ENCODE measurements around the gene PDZRN4. TPM values are rescaled to one million over a fixed set of nuclear protein-coding genes. Genes with fewer than 3 reads are reported as not detected.

PDZRN4 gene
- total RNA-seq, 2 experiments from 2014 or later, result not detected

DNA sequence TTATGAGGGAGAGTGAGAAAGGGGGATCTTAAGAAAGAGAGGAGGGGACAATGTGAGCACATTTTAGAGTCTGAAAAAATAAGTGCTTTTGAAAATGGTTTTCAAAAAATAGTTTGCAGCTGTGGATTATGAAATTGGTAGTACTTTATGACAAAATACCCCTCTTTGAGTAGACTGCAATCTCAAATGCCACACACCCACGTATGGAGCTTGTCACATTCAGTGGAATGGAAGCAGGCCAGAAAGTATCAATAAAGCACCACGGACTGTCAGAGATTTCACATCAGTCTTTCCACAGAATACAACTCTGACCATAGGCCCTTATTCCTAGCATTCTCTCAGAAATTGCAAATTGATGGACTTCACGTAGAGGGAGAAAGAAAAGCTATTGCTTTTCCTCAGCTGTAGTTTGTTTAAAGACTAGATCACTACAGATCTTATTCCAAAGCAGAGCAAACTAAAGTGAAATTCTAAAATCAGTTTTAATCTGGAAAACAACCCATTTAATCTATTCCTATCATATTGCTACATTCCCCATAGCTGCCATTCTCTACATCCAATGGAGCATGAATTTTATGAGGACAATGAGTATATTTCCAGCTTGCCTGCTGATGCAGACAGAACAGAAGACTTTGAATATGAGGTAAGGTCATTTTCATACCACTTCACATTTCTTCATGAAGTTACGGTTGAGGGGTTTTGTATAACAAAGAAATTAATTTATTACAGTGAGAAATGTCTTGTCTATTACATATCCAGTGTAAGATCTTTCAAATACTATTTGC, 321.3 kb downstream of the PDZRN4 start:
- no peaks in the 10 kb centered on the region for H3K36me3 Mint-ChIP-seq (ENCODE audit: low read depth)
- ATAC-seq, result no peak
- POLR2A ChIA-PET, result no interaction called here
- CTCF ChIA-PET, result no interaction called here
- H3K4me3 Mint-ChIP-seq, result no peak overlapping the region
- H3K27me3 Mint-ChIP-seq (ENCODE audit: low read depth), result no peaks in the 10 kb centered on the region
- no peaks in the 10 kb centered on the region for H3K4me1 Mint-ChIP-seq (ENCODE audit: low read depth)
- H3K27ac Mint-ChIP-seq, result no peak overlapping the region
- DNase-seq, result no peak
- H3K9me3 Mint-ChIP-seq (ENCODE audit: insufficient read depth), result no peaks in the 10 kb centered on the region

DNA sequence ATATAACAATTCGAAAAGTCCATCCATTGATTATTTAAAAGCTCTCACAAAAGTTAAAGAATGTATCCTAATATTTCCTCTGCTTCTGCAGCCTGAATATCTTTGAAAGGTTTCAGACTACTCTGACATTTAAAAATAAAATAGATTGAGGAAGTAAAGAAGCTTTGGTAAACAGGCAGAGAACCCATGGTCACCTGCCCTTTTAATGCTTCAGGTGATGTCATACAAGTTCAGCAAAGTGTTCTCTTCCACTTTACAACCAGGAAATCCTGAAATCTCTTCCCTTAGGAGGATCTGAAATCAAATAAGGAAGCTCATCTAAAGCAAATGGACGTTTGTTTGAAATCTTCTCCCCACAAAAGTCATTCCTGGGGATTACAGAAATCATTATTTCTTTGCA, 322.4 kb downstream of the PDZRN4 start:
- Mint-ChIP-seq H3K4me1 (ENCODE audit: low read depth) (no peaks in the 10 kb centered on the region), H3K27ac (no peak overlapping the region), H3K27me3 (ENCODE audit: low read depth) (no peaks in the 10 kb centered on the region), H3K36me3 (ENCODE audit: low read depth) (no peaks in the 10 kb centered on the region), H3K4me3 (no peak overlapping the region), H3K9me3 (ENCODE audit: insufficient read depth) (no peaks in the 10 kb centered on the region)
- CTCF ChIA-PET, result no interaction called here
- DNase-seq, result no peak
- POLR2A ChIA-PET, result no interaction called here
- no peak for ATAC-seq

DNA sequence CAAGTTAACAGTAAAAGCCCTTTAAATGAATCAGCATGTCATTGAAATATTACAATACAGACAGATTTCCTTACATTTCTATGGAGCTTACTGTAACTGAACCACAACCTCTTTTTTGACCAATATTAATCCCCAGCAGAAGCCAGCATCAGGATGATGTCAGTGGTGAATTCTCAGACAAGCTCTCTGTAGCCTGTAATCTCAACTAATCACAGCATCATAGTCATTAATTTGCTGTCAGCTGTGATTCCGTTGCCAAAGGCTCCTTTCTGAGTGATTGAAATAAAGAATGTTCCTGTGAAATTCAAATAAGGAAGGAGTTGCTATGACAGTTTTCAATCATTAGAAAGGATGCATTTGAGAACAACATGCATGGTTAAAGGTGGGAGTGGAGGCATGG, 323.1 kb downstream of the PDZRN4 start:
- Mint-ChIP-seq H3K9me3 (ENCODE audit: insufficient read depth) (no peaks in the 10 kb centered on the region), H3K27ac (no peak overlapping the region), H3K36me3 (ENCODE audit: low read depth) (no peaks in the 10 kb centered on the region), H3K4me1 (ENCODE audit: low read depth) (no peaks in the 10 kb centered on the region), H3K4me3 (no peak overlapping the region), H3K27me3 (ENCODE audit: low read depth) (no peaks in the 10 kb centered on the region)
- ATAC-seq, result no peak
- CTCF ChIA-PET, result no interaction called here
- POLR2A ChIA-PET, result no interaction called here
- no peak for DNase-seq

DNA sequence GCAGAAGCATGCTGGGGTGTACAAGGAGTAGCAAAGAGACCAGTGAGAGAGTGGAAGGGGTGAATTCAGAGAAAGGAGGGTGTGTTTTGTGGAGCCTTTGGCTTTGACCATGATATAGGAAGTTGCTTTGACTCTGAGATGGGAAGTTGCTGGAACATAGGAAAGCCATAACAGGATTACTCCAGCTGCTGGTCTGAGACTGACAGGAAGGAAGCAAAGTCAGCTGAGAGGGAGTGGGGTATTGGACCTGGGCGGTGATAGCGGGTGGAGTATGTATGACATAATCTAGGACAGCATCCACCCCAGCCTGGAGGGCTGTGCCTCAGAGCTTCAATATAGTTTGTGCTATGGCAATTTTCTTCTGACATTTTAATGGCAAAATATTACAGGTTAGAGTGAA, 324.4 kb downstream of the PDZRN4 start:
- no peak for DNase-seq
- H3K27me3 Mint-ChIP-seq (ENCODE audit: low read depth), result no peaks in the 10 kb centered on the region
- H3K36me3 Mint-ChIP-seq (ENCODE audit: low read depth), result no peaks in the 10 kb centered on the region
- POLR2A ChIA-PET, result no interaction called here
- no peak overlapping the region for H3K27ac Mint-ChIP-seq
- H3K4me1 Mint-ChIP-seq (ENCODE audit: low read depth), result no peaks in the 10 kb centered on the region
- CTCF ChIA-PET, result no interaction called here
- ATAC-seq, result no peak
- no peak overlapping the region for H3K4me3 Mint-ChIP-seq
- H3K9me3 Mint-ChIP-seq (ENCODE audit: insufficient read depth), result no peaks in the 10 kb centered on the region

DNA sequence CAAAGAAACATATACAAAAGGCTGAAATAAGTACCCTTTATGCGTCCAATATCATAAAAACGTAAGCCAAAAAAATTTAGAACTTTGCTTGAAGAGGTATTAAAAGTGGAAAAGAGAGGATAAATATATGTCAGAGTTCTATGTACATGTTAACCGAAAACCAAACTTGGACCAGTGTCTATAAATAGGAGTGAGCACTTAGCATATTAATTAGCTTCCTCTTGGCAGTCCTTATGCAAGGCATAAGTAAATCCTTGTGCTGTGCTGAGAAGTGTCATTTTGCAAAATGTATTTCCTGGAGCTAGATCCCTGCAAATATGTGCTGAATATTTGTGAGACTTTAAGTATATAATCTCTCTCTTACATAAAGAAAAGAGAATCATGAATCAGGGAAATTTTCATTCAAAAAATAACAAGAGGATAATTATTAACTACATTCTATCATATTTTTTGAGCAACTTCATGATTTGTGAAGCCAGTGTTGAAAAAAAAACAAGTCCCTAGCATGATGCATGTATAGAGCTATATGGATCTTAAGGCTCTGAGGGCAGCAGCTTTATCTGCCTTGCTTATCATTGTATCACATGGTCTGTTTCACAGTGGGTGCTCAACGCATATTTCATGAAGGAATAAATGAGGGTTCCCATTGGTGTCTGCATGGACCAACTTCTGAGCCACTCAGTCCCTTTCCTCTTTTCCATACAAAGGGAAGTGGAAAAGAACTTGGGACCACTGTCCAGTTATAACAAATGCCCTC, 326.1 kb downstream of the PDZRN4 start:
- ATAC-seq (no peak), DNase-seq (no peak)
- H3K27me3 Mint-ChIP-seq (ENCODE audit: low read depth), result no peaks in the 10 kb centered on the region
- H3K9me3 Mint-ChIP-seq (ENCODE audit: insufficient read depth), result no peaks in the 10 kb centered on the region
- H3K4me1 Mint-ChIP-seq (ENCODE audit: low read depth), result no peaks in the 10 kb centered on the region
- POLR2A ChIA-PET, result no interaction called here
- H3K27ac Mint-ChIP-seq, result no peak overlapping the region
- H3K4me3 Mint-ChIP-seq, result no peak overlapping the region
- CTCF ChIA-PET, result no interaction called here
- H3K36me3 Mint-ChIP-seq (ENCODE audit: low read depth), result no peaks in the 10 kb centered on the region

DNA sequence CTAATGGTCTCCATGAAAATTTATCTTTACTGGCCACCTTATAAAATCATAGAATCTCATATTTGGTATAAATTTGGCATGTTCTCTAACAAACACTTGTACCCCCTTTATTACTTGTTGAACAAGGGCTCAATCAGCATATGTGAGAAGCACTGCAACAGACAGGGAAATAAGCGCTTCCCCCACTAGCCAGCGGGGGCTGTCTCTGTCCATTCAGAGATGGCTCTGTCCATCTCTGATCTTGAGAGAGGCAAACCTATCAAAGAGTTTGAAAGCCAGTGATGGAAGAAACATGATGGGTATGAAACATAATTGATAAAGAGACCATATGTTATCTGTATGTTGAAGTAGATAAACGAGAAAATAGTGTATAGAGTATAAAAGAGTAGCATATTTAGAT, 326.8 kb downstream of the PDZRN4 start:
- Mint-ChIP-seq H3K36me3 (ENCODE audit: low read depth) (no peaks in the 10 kb centered on the region), H3K4me1 (ENCODE audit: low read depth) (no peaks in the 10 kb centered on the region), H3K27me3 (ENCODE audit: low read depth) (no peaks in the 10 kb centered on the region), H3K4me3 (no peak overlapping the region), H3K9me3 (ENCODE audit: insufficient read depth) (no peaks in the 10 kb centered on the region), H3K27ac (no peak overlapping the region)
- ATAC-seq, result no peak
- ChIA-PET POLR2A (no interaction called here), CTCF (no interaction called here)
- no peak for DNase-seq

DNA sequence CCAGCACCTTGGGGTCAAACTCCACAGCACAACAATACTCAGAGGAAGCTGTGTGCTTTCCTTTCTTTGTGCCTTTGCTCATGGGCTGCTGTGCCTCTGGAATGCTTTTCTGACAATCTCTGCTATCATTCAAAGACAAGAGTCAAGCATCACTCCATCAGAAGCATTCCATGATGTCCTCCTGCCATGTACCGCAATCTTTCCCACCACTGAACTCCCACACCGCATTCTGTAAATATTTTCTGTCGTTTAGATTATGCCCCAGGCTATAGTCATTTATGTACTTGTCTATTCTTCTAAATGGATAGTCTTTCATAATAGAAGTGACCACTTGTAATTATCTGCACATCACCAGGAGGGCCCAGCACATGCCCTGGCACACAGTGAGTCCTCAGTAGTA, 327.8 kb downstream of the PDZRN4 start:
- Mint-ChIP-seq H3K4me3 (no peak overlapping the region), H3K27me3 (ENCODE audit: low read depth) (no peaks in the 10 kb centered on the region), H3K27ac (no peak overlapping the region), H3K9me3 (ENCODE audit: insufficient read depth) (no peaks in the 10 kb centered on the region), H3K36me3 (ENCODE audit: low read depth) (no peaks in the 10 kb centered on the region), H3K4me1 (ENCODE audit: low read depth) (no peaks in the 10 kb centered on the region)
- DNase-seq (no peak), ATAC-seq (no peak)
- POLR2A ChIA-PET, result no interaction called here
- CTCF ChIA-PET, result no interaction called here

DNA sequence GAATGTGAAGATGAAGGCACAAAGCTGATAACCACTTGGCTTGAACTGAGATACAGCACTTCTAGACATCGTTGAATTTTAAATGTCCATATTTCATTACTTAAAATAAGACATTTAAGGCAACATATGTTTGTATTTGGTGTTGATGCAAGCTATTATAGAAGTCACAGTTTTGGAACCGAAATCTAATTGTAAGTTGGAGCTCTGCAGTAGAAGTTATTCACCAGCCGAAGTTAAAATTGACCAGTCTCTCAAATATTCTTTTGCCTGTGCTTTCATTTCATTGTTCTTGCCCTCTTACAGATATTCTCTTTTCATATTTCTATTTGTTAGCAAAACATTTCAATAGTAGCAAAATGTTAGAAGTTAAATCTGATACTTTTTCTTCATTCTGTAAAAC, 332.7 kb downstream of the PDZRN4 start:
- peaks cover 4% of the 10 kb centered on the region for H3K4me1 Mint-ChIP-seq (ENCODE audit: low read depth)
- ATAC-seq (no peak), DNase-seq (no peak)
- H3K4me3 Mint-ChIP-seq, result no peak overlapping the region
- H3K9me3 Mint-ChIP-seq (ENCODE audit: insufficient read depth), result no peaks in the 10 kb centered on the region
- ChIA-PET POLR2A (no interaction called here), CTCF (no interaction called here)
- no peaks in the 10 kb centered on the region for H3K27me3 Mint-ChIP-seq (ENCODE audit: low read depth)
- no peak overlapping the region for H3K27ac Mint-ChIP-seq
- no peaks in the 10 kb centered on the region for H3K36me3 Mint-ChIP-seq (ENCODE audit: low read depth)

DNA sequence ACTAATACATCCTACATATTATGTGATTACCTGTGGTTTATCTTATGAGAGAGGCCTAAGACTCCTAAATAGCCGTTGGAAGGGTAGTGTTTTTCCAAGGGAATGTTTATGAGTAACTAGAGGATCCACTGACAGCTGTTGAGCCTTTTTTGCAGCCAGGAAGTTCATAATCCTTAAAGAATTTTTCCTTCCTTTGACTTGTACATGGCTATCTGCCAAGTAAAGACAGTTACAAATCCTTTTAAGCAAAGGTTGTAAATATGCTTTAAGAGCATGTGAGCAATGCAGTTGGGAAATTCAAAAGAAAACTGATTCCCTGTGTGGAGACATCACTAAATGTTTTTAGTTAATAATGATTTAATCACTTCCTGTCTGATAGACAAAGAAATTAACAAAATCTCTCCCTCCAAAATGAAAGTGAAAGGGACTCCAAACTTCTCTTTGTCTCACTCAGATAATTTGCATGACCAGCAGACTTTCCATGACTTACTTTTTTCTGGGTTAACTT, 333.8 kb downstream of the PDZRN4 start:
- no peak for ATAC-seq

DNA sequence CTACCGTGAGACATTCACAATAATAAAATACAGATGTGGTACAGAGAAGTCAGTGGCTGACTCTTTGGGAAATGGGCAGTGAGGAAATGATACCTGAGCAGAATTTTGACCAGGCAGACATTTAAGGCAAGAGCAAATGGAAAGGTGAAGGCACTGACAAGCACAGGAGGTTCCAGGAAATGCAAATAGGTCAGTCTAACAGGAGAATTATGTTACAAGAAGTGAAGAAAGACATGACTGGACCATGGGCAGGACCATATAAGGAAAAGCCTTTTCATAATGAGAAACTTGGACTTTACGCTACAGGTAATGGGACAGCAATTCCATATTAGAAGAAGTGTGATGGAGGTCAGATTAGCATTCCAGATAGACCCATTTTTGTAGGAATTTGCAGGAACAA, 338.9 kb downstream of the PDZRN4 start:
- DNase-seq (no peak), ATAC-seq (no peak)
- H3K36me3 Mint-ChIP-seq (ENCODE audit: low read depth), result no peaks in the 10 kb centered on the region
- no peaks in the 10 kb centered on the region for H3K9me3 Mint-ChIP-seq (ENCODE audit: insufficient read depth)
- H3K27me3 Mint-ChIP-seq (ENCODE audit: low read depth), result peaks cover 2% of the 10 kb centered on the region
- no peak overlapping the region for H3K4me3 Mint-ChIP-seq
- ChIA-PET CTCF (no interaction called here), POLR2A (no interaction called here)
- no peak overlapping the region for H3K27ac Mint-ChIP-seq
- peaks cover 3% of the 10 kb centered on the region for H3K4me1 Mint-ChIP-seq (ENCODE audit: low read depth)

More for the DNA sequence above, 333.8 kb downstream of the PDZRN4 start:
- no peaks in the 10 kb centered on the region for H3K36me3 Mint-ChIP-seq (ENCODE audit: low read depth)
- no peaks in the 10 kb centered on the region for H3K9me3 Mint-ChIP-seq (ENCODE audit: insufficient read depth)
- H3K27me3 Mint-ChIP-seq (ENCODE audit: low read depth), result no peaks in the 10 kb centered on the region
- H3K27ac Mint-ChIP-seq, result no peak overlapping the region
- peak overlapping the region; percentile 4 for H3K4me3 Mint-ChIP-seq
- ChIA-PET CTCF (no interaction called here), POLR2A (no interaction called here)
- H3K4me1 Mint-ChIP-seq (ENCODE audit: low read depth), result peaks cover 4% of the 10 kb centered on the region
- DNase-seq, result no peak

DNA sequence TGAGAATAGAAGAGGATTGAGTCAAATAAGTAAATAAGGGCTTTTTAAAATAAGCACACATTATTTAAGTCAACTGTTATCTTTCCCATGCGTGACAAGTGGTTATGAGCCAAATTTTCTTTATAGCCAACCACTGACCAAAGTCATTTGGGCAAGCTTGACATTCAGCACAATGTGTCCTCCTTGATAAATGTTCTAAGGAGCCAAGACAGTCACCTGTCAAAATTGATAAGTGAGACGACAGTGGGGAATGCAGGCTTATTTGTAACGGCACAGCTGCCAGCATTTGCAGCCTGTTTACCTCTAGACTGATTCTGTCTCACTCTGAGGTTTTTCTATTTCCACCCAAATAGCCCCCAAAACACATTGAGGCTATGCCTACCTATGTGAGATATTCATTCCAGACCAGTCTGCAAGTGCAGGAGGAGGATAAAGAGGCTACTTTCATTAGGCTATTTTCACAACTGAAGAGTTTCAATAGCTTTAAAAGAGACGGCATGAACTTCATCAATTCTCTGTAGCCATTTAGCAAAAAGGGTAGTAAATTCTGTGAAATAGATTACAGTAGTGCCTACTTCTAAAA, 339.5 kb downstream of the PDZRN4 start:
- Mint-ChIP-seq H3K4me3 (no peak overlapping the region), H3K27ac (no peak overlapping the region), H3K27me3 (ENCODE audit: low read depth) (peaks cover 2% of the 10 kb centered on the region), H3K9me3 (ENCODE audit: insufficient read depth) (no peaks in the 10 kb centered on the region), H3K36me3 (ENCODE audit: low read depth) (no peaks in the 10 kb centered on the region), H3K4me1 (ENCODE audit: low read depth) (no peaks in the 10 kb centered on the region)
- DNase-seq (no peak), ATAC-seq (no peak)
- ChIA-PET POLR2A (no interaction called here), CTCF (no interaction called here)

DNA sequence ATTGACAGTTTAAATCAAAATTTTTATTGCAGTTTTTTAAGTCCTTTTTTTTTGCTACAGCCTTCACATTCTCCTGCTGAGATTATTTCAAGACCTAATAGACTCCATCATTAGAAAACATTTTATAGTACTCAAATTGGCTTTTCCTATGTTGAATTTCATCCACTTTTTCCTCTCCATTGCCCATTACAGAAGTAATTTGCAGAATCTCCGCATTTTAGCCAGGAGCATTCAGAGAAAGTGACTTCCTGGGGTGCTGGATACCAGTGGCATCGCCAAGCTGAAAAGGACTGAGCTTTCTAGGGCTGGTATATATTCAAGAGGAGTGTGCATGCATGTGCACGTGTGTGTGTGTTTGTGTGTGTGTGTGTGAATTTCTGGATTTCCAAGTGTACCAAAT, 340.8 kb downstream of the PDZRN4 start:
- ATAC-seq, result no peak
- ChIA-PET POLR2A (no interaction called here), CTCF (no interaction called here)
- Mint-ChIP-seq H3K4me3 (no peak overlapping the region), H3K9me3 (ENCODE audit: insufficient read depth) (no peaks in the 10 kb centered on the region), H3K27ac (no peak overlapping the region), H3K27me3 (ENCODE audit: low read depth) (peaks cover 2% of the 10 kb centered on the region), H3K4me1 (ENCODE audit: low read depth) (no peaks in the 10 kb centered on the region), H3K36me3 (ENCODE audit: low read depth) (no peaks in the 10 kb centered on the region)
- no peak for DNase-seq

All from activated CD8-positive, alpha-beta T cell treated with anti-CD3 and anti-CD28 coated beads, Interleukin-2, amount 10 ng/mL, durations not matched to agents 7 days and 5 days (primary cell).